Measurements from ENCODE around the gene HUWE1. TPM values are rescaled to one million over a fixed set of nuclear protein-coding genes. Genes with fewer than 3 reads are reported as not detected.

Gene HUWE1
- total and polyA plus RNA-seq, 10 donors, result 19.1 to 204 (median 136) TPM

DNA sequence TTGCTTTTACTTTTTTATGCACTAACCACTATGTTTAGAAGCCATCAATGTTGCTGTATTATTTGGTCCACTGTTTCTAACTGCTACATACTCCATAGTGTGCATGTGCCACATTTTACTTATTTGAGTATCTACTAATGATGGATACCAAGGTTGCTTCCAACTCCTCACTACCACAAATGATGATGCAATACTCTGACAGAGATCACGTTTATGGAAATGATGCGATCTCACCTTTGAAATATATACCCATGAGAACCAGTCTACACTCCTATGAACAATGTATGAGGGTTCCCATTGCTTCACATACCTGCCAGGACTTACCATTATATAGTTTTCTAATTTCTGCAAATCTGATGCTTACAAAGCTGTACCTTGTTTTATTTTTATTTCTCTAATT, 44.2 kb downstream of the HUWE1 start:
- no peak for DNase-seq
- H3K9me3 ChIP-seq, result peaks cover 0 to 4% (median 0%) of the 10 kb centered on the region in 8 donors
- 68 to 90% (median 80%) methylated on average over 2 of the region's 2 CpGs for WGBS, 5 donors
- H3K36me3 ChIP-seq, result peaks cover 0 to 99% (median 36%) of the 10 kb centered on the region in 6 donors
- no peak for TF ChIP-seq POLR2AphosphoS5 (IDR thresholded peaks at IDR 0.05)
- TF ChIP-seq POLR2A (IDR thresholded peaks at IDR 0.05), result no peak
- TF ChIP-seq, protein P1, sequence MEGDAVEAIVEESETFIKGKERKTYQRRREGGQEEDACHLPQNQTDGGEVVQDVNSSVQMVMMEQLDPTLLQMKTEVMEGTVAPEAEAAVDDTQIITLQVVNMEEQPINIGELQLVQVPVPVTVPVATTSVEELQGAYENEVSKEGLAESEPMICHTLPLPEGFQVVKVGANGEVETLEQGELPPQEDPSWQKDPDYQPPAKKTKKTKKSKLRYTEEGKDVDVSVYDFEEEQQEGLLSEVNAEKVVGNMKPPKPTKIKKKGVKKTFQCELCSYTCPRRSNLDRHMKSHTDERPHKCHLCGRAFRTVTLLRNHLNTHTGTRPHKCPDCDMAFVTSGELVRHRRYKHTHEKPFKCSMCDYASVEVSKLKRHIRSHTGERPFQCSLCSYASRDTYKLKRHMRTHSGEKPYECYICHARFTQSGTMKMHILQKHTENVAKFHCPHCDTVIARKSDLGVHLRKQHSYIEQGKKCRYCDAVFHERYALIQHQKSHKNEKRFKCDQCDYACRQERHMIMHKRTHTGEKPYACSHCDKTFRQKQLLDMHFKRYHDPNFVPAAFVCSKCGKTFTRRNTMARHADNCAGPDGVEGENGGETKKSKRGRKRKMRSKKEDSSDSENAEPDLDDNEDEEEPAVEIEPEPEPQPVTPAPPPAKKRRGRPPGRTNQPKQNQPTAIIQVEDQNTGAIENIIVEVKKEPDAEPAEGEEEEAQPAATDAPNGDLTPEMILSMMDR (IDR thresholded peaks at IDR 0.05 in 8 of 11, conservative IDR thresholded peaks at IDR 0.05 in 3 of 11), result no peak
- intact Hi-C loops (cut with DNase I; ENCODE audit: low total_unique reads), result no loop called here
- H3K27ac ChIP-seq, result no peak overlapping the region
- H3K4me1 ChIP-seq, result no peaks in the 10 kb centered on the region
- no peak overlapping the region for H3K4me3 ChIP-seq
- no peaks in the 10 kb centered on the region for H3K27me3 ChIP-seq (replicated peaks in 1 of 7)

DNA sequence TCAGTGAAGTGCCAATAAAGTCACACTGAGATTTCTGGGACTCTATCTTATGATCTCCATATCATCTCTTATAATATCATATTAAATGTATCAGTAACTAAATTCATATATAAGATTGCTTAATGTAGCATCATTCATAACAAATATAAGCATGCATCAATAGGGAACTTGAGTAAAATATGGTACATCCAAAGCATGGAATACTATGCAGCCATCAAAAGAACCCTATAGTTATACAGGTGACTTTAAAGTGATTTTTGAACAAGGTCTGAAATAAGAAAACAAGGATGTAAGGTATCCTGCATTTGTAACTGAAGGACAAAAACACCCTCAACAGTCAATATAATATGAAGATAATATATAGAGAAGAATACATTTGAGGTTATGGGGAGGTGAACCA, 47.3 kb downstream of the HUWE1 start:
- Histone ChIP-seq H3K36me3 (peaks cover 0 to 93% (median 26%) of the 10 kb centered on the region in 6 donors), H3K4me3 (no peak overlapping the region), H3K4me1 (no peaks in the 10 kb centered on the region), H3K27me3 (replicated peaks in 1 of 7) (no peaks in the 10 kb centered on the region), H3K9me3 (peaks cover 0 to 4% (median 0%) of the 10 kb centered on the region in 8 donors), H3K27ac (no peak overlapping the region)
- no peak for TF ChIP-seq POLR2A (IDR thresholded peaks at IDR 0.05)
- no peak for TF ChIP-seq POLR2AphosphoS5 (IDR thresholded peaks at IDR 0.05)
- TF ChIP-seq, protein P1 (IDR thresholded peaks at IDR 0.05 in 8 of 11, conservative IDR thresholded peaks at IDR 0.05 in 3 of 11), result no peak
- intact Hi-C loops (cut with DNase I; ENCODE audit: low total_unique reads), result no loop called here
- no peak for DNase-seq

DNA sequence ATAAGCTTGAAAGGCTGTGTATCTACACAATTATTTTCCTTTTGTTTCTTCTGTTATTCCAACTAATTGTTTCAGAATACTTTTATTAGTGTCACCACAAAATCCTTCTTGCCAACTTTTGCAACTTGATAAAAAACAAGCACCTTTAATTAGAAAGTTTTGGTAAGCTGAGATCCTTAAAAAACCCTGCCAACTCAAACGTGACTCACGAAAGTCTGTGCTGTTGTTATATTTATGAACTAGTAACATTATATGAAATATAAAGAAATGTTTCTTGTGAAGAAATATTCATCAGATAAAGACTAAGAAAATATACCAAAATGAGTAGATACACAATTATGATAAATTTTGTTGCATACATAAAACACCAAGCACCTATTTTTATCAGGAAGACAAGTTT, 49.0 kb downstream of the HUWE1 start:
- Histone ChIP-seq H3K4me1 (no peaks in the 10 kb centered on the region), H3K36me3 (peaks cover 0 to 93% (median 22%) of the 10 kb centered on the region in 6 donors), H3K4me3 (no peak overlapping the region), H3K27ac (no peak overlapping the region), H3K9me3 (peaks cover 0 to 4% (median 0%) of the 10 kb centered on the region in 8 donors), H3K27me3 (replicated peaks in 1 of 7) (no peaks in the 10 kb centered on the region)
- WGBS, 5 donors, result 78 to 98% (median 86%) methylated on average over 2 of the region's 2 CpGs
- DNase-seq, result no peak
- intact Hi-C loops (cut with DNase I; ENCODE audit: low total_unique reads), result no loop called here
- TF ChIP-seq, protein P1 (IDR thresholded peaks at IDR 0.05 in 8 of 11, conservative IDR thresholded peaks at IDR 0.05 in 3 of 11), result no peak
- TF ChIP-seq POLR2A (IDR thresholded peaks at IDR 0.05) (no peak), POLR2AphosphoS5 (IDR thresholded peaks at IDR 0.05) (no peak)

DNA sequence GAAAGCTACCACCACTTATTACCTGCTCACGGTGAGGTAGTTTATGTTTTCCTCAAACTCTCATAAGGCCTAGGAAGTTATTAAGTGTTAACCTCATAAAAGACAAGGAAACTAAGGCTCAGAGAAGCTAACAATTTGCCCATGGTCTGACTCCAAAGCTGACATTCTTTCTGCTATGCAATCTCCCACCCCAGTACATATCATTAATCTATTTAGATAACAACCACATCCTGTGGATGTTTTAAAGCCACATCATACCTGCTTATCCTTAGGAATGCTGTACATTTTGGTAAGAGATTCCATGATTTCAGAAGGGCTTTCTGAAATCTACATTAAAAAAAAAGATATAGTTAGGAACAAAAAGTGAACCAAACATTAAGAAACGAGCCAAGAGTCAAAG, 55.4 kb downstream of the HUWE1 start:
- WGBS, 5 donors, result 76 to 95% (median 94%) methylated on average over 2 of the region's 2 CpGs
- Histone ChIP-seq H3K4me1 (no peaks in the 10 kb centered on the region), H3K27me3 (replicated peaks in 1 of 7) (no peaks in the 10 kb centered on the region), H3K36me3 (peaks cover 0 to 94% (median 66%) of the 10 kb centered on the region in 6 donors), H3K4me3 (no peak overlapping the region), H3K27ac (no peak overlapping the region), H3K9me3 (no peaks in the 10 kb centered on the region)
- DNase-seq, result no peak
- intact Hi-C loops (cut with DNase I; ENCODE audit: low total_unique reads), result no loop called here
- TF ChIP-seq POLR2A (IDR thresholded peaks at IDR 0.05), result no peak
- no peak for TF ChIP-seq POLR2AphosphoS5 (IDR thresholded peaks at IDR 0.05)
- TF ChIP-seq, protein P1 (IDR thresholded peaks at IDR 0.05 in 8 of 11, conservative IDR thresholded peaks at IDR 0.05 in 3 of 11), result no peak
